DMS153 (cell line): ENCODE data around the gene POLD2.

Experiments
- DNase-seq: peaks from one replicate; lab custom pipeline; 2025; lab: John Stamatoyannopoulos, UW

POLD2 gene

DNA sequence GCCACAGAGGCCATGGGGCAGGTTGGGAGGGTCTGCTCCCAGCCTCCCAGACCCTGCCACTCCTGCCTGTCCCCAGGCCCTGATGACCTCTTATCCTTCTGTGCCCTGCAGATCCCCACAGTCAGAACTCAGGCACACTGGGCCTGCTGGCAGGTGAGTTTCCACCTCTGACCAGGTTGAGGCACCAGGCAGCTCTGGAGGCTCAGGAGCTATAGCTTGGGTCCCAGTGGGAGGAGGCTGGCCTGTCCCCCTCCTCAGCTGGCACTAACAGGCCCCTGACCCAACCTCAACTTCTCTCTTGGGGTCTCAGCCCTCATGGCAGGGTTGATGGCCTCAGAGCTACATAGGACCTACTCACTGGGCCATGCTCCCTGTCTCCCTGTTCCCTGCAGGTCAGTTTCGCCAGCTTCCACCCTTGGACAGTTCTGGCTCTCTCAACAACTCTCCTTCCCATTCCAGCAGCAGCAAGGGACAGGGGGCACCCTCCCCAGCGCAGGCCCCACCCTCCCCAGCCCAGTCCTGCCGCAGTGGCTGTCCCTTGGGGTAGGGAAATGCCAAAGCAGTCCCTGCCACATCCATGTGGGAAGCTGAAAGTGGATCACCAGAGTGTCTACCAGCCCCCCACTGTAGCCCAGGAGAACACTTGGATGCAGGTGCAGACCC is 21.9 kb downstream of the POLD2 start:
- DNase-seq = no peak

DNA sequence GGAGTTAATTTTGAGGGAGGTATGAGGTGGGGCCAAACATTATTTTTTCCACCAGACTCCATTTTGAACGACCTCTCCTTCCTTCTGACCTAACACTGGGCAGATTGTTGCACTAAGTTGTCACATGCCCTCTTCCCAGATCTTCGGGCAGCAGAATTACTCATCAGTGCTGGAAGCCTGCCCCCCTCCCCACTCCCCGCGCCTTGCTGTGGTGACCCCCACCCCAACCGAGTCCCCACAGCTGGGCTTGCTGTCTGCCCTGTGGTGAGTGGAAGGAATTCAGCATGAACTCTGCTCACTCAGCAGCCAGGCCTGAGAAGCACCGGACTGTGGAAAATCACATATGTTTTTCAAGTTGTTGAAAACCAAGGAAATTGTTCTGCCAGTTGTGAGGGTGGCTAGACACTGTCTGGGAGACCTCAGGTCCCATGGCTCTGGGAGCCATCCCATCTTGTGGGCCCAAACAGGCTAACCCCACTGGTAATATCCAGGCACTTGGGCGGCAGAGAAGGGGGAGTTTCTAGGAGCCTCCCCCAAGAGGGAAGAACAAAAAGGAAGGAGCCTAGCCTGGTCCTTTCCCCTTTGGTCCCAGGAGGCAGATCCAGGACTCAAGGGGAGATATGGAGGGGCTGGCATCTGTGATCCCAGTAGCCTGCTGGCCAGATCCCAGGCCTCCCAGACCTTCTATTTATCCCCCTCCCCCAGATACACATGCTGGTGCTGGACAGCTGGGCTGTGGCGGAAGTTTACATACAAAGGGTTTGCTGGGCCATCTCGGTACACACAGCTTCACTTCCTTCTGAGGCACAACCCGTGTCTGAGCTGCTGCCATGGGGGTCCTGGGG is 22.7 kb downstream of the POLD2 start:
- DNase-seq = no peak

DNA sequence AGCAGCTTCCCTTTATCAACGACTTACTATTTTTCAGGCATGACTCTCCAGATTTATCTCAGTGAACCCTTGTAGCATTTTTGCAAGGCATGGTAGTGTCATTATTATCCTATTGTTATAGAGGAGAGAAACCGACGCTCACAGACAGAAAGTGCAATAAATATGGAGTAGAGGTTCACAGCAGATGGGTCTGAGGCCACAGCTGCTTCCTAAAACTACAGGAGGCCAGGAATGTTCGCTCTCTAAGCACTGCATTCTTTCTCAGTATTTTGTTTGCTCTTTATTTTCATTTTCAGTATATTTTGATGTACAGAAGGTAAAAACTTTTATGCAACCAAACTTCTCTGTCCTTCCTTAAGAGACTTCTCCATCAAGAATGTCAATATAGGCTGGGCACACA is 23.7 kb downstream of the POLD2 start:
- no peak for DNase-seq

DNA sequence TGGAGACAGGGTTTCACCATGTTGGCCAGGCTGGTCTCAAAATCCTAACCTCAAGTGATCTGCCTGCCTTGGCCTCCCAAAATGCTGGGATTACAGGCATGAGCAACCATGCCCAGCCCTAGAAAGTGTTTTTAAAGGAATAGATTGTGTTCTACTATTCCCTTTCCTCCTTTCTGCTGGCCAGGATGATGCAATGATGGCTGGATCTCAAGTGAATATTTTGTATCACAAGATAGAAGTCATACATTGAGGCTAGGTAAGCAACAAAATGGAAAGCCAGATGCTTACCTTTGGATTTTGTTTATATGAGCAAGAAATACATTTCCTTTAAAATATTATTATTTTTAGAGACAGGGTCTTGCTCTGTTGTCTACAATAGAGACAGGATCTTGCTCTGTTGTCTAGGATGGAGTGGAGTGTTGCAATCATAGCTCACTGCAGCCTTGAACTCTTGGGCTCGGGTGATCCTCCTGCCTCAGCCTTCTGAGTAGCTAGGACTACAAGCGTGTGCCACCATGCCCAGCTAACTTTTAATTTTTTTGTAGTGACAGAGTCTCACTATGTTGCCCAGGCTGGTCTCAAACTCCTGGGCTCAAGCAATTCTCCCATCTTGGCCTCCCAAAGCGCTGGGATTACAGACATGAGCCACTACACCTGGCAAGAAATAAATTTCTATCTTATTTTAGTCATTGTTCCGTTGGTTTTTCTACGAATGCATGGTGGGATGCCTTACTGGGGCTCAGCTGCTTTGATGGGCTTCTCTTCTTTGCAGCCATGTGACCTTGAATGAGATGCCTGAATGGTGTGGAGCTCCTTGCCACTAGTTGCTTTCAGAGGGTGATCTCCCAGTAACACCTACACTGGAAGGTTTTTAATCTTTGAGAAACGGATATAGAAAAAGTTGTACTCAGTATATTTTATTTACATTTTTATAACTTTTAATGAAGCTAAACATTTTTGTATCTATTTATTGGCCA is 25.0 kb downstream of the POLD2 start:
- no peak for DNase-seq

DNA sequence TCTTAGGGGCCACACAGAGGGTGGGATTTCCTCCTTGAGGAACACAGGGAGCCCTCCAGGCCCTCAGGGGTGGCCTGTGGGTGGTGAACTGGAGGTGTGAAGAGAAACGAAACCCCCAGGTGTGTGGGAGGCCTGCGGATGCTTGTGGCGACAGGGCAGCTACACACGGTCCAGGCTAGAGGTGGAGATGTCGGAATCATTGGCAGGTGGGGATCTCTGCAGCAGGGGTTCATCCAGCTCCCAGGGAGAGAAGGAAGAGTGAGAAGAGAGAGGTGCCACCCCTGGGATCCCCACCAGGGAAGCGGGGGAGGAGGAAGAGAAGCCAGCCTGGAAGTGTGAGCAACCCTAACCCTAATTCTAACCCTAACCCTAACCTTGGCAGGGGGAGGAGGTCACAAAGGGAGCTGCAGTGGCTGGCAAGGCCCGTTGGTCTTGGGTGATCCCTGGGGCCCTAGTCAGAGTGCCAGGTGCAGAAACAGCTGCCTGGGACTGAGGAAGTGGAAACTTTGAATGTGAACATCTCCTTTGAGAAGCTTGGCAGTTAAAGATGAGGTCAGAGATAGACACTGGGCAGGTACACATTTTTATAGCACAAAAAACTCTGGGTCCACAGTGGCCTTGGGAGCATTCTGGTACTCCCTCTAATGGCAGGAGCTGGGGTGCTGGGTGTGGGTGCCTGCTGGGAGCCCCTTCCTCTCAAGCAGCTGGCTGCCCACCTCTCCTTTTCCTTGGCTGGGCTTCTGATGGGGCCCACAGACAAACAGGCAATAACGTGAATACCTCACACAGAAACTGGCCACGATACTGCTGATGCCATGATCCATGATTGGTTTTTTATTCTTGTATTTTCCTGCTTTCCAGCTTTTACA is 26.1 kb downstream of the POLD2 start:
- no peak for DNase-seq

DNA sequence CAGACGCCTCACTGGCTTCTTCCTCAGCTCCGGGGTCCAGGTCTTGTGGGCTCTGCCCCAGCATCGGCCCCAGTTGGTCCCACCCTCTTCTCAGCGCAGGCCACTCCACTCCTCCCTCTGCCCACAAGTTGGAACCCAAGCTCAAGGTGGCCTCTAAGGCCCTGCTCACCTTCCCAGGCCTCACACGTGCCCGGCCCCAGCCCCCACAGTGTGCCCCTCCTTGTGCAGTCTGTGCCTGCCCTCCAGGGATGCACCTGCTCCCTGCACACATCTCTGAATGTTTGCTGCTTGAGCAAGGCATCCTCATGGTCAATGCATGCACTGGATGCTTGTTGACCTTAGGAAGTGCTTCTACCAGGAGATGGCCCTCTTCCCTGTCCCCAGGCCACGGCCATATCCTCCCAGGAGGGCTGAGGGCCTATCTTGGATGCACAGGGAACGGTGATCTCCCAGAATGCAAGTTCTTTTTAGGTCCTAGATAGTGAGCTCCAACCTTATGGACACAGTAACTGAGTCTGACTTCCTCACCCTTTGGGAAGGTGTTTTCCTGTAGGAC is 26.9 kb downstream of the POLD2 start:
- no peak for DNase-seq

DNA sequence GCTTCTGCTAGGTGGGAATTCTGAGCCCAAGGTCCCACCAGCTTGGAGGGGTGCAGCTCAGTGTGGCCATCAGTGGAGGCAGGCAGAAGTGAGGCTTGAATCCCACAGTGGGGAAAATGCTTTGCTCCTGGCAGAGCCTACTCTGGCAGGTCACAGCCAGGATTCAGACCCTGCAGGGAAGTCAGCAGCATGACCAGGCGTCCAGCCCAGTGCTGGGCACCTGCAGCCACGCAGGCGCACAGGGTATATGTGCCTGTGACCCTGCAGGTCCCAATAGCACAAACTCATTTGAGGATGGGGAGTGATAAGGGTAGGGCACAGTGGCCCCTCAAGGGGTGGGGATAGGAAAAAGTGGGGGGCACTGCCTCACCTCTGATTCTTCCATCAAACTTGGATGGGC is 27.6 kb downstream of the POLD2 start:
- no peak for DNase-seq

DNA sequence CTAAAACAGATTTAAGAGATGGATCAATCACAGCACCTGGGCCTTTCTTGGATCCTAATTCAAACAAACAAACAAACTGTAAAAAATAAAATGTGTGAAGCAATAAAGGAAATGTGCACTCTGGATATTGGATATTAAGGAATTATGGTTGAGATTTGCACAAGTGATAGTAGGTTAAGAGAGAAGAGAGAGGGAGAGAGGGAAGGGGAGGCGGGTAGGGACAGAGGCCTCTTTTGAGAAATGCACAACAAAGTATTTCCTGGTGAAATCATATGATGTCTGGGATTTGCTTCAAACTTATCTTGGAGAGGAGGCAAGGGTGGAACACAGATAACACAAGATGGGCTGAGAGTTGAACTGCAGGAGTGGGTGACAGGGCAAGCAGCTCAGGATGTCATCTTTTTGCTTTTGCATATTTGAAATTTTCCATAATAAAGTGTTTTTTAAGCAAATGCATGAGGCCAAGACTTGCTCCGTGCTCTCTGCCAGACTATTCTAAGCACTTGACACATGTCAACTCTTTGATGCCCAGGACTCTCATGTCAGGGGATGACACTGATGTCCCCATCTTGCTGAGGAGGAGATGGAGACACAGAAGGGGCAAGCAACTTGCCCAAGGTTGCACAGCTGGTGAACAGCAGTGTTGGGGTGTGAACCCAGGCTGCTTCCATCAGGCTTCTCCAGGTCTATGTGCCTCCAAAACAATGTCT is 28.3 kb downstream of the POLD2 start:
- DNase-seq = no peak

DNA sequence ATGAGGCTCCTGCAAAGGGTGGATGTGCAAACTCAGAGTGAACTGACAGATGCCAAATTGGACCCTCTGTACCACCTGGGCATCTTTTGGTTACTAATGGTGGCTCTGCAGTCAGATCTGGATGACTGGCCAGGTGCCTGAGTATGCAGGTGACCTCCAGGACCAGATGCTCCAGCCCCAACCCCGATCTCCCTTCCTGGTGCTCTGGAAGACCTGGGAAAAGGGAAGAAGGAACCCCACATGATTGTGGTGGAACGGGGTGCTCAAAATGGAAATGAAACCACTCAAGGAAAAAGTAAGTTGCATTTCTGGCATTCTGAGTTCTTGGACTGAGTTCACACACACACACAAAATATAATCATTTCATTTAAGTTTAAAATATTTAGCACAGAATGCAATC is 29.0 kb downstream of the POLD2 start:
- DNase-seq = no peak

DNA sequence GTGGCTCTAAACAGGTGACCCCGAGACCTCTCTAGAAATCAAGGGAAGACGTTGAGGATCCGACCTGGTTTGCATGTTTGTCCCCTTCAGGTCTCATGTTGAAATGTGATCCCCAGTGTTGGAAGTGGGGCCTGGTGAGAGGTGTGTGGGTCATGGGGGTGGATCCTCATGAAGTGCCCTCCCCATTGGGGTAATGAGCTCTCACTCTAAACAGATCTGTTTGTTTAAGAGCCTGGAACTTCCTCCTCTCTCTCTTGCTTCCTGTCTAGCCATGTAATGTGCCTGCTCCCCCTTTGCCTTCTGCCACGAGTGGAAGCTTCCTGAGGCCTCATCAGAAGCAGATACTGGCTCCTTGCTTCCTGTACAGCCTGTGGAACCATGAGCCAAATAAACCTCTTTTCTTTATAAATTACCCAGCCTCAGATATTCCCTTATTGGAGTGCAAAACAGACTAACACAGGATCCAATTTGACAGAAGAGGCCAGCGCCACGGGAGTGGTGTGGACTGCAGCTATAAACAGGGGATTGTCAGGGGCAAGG is 30.2 kb downstream of the POLD2 start:
- no peak for DNase-seq

DNA sequence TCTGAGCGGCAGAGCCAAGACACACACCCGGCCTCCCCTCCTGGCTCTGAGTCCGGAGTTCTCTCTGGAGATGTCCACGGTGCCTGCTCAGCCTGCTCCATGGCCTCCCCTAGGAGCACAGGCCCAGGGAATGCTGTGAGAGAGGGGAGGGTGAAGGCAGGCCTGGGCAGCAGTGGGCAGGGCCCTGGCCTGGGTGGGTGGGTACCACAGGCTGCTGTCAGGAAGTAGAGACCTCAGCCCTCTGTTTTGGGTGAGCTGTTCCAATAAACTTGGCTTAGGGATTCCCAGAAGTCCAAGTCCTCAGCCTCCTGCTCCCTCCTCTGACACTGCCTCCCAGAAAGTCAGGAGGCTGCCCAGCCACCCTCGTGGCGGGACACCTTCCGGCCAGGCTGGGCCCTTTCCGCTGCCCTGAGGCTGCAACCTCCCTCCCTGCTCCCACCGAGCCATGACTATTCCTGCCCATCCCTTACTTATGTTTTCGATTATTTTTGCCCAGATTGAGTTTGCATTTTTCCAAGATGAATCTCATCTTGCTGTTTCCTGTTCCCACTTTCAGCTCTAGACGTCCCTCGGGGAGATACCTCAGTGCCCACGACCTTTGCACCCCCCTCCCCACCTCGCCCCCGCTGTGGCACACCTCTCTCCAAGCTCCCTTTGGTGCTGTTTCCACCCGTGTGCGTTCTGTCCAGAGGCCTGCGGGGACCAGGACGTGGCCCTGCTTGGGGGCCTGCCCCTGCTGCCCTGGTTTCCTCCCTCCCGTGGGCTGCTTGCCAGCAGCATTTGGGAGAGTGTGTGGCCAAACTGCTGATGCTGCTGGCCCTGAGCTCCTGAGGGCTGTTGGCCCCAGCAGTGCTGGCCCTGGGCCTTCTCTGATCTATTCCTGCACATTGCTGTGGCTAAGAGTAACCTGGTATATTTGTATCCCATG is 35.2 kb downstream of the POLD2 start:
- no peak for DNase-seq

DNA sequence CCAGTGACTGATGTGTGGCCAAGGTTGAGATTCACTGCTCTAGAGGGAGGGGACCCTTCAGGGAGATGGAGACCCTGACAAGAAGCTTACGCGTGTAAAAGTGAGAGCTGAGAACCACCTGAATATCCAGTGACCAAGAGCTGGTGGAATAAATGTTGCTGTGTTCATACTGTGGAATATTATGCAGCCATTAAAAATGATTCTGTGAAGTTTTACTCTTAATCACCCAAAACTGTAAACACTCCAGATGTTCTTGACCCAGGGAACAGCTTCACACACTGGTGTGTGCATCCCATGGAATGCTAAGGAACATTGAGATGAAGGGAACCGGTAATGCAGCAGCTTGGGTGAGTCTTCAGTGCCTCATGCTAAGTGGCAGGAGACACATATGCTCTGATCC is 36.7 kb downstream of the POLD2 start:
- DNase-seq = no peak

DNA sequence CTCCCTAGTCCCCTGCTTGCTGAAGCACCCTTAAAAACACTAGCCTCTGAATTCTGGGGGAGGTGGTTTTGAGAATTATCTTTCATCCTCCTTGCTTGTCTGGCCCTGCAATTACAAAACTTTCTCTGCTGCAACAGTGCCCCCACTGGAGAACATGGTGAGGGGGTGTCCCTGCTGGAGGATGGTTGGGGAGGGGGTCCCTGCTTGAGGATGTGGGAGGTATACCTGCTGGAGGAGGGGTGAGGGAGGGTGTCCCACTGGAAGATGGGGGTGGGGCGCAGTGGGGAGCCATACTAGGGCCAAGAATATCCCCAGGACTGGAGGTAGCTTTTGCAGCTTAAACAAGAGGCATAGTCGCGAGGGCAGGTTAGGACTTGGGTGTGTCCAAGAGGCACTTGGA is 37.8 kb downstream of the POLD2 start:
- no peak for DNase-seq

DNA sequence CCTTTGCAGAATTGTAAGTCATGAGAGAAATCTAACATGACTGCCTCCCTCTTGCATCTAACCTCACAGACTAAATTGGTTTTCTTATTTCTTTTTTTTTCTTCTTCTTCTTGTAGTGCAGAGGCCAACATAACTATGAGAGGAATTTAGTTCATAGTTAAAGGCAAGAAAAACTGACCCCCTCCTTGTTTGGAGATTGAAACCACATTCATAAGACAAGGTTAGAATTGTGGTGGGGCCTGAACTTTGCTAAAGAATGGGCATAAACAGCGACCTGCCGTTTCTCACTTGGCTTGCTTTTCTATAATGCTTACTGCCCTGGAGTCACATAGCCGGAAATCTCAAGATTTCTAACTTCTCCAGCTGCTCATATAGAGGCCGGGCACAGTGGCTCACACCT is 38.6 kb downstream of the POLD2 start:
- DNase-seq = no peak

DNA sequence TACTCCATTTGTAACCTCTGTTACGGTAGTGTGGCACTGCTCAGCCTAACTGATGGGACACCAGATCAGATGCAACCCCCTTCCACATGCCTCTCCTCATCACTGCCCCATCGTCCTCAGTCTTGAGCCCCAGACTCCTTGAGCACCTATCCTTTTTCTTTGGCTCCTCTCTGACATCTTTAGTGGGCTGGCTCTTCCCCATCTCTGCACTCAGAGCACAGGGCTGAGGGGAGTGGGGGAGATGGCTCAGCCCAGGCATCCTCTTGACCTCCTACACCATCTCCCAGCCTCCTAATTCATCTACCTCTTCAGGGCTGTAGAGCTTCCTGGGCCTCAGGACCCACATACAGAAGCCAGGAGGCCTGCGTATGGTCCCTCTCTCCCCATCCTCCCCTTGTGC is 39.6 kb downstream of the POLD2 start:
- no peak for DNase-seq

DNA sequence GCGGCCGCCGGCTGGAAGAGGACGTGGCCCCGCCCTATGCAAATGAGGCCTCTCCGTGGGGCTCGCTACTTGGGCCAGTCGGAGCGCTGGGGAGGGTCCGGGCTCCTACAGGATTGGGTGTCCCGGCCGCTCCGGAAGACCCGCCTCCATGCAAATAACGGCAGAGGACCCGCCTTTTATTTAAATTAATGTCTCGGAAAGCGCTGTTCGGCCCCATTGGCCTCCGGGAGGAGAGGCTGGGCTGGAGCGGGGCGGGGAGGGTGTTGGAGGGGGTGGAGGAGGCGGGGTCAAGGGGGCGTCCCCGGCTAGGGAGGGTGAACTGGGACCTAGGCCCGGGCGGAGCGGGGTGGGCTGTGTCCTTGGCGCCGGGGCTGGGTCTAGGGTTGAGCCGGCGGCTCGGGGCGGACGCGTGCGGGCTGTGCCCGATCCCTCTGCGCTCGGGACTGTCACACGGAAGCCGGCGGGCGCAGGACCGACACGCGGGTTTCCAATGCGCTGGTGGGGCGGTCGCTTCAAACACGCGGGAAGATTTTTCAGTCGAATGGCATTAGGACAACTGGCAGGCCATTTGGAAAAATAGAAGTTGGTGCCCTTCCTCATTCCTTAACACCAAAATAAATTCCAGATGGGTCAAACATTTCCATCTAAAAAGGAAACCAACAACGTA is 40.7 kb downstream of the POLD2 start:
- peak; percentile 99 for DNase-seq

DNA sequence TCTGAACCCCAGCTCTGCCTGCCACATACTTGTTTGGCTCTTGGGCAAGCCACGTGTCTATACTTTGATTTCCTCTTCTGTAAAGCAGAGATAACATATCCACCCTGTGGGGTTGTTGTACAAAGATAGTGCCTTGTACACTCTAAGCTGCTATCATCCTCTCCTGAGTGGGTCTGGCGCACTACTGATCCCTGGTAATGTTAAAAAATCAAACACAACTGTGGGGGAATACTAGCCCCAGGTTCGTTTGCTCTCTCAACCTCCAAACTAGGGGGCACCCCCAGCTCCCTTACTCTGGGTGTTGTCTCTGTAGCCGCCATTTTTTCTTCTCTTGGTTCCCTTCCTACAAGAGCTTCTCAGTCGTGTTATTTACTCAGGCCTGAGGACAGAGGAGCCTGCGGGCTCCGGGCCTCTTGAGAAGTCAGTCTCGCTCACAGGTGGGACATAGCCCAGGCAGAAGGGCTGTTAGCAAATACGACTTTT is 42.0 kb downstream of the POLD2 start:
- DNase-seq = no peak

DNA sequence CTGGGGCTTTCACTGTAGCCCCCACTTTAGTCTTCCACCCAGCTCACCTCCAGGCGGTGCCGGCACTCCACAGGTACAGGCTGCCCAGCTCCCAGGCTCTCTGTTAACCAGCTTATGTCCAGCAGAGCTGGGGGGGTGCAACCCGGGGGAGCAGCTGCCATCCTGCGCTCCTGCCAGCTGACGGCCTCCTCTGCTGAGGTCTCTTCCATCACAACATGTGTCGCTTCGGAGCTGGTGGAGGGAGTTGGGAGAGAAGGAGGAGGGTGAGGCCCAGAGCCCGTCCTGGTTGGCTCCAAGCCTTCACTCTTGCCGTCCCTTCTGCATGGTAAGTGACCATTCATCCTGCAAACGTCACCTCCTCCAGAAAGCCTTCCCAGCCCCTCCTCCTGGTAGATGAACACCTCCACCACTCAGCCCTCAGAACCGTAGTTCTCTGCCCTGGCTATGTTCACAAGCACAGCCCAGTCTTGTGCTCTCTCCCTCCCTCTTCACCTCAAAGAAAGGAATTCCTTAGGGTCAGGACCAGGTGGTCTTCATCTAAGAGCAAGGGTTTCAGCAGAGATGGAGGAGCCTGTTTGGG is 42.6 kb downstream of the POLD2 start:
- DNase-seq = no peak
